ENCODE results near the gene VPS13C. TPM values are rescaled to one million over a fixed set of nuclear protein-coding genes. Genes with fewer than 3 reads are reported as not detected.

The VPS13C gene
- total RNA-seq, 4 donors from 2014 or later = 7.6 to 43.1 (median 18.0) TPM

- H3K4me1 ChIP-seq = no peaks in the 10 kb centered on the region
- H3K9me3 ChIP-seq = no peaks in the 10 kb centered on the region
- no peak overlapping the region for H3K4me3 ChIP-seq
- no peak overlapping the region for H3K27ac ChIP-seq
- 78 to 82% methylated on average over 7 of the region's 7 CpGs for WGBS, 2 donors
- H3K27me3 ChIP-seq = peaks cover 0 to 12% (median 0%) of the 10 kb centered on the region in 4 donors
- intact Hi-C loops (cut with DNase I) = no loop called here
- no peak for DNase-seq
- TF ChIP-seq POLR2A (IDR thresholded peaks at IDR 0.05) = no peak
- TF ChIP-seq, protein P1, sequence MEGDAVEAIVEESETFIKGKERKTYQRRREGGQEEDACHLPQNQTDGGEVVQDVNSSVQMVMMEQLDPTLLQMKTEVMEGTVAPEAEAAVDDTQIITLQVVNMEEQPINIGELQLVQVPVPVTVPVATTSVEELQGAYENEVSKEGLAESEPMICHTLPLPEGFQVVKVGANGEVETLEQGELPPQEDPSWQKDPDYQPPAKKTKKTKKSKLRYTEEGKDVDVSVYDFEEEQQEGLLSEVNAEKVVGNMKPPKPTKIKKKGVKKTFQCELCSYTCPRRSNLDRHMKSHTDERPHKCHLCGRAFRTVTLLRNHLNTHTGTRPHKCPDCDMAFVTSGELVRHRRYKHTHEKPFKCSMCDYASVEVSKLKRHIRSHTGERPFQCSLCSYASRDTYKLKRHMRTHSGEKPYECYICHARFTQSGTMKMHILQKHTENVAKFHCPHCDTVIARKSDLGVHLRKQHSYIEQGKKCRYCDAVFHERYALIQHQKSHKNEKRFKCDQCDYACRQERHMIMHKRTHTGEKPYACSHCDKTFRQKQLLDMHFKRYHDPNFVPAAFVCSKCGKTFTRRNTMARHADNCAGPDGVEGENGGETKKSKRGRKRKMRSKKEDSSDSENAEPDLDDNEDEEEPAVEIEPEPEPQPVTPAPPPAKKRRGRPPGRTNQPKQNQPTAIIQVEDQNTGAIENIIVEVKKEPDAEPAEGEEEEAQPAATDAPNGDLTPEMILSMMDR (IDR thresholded peaks at IDR 0.05) = no peak
- H3K36me3 ChIP-seq = no peaks in the 10 kb centered on the region
These were observed 251.0 kb downstream of the VPS13C start for GRCh38 chr15:61809216-61809615.

GRCh38 chr15:61807281-61807929 lies 252.8 kb downstream of the VPS13C start:
- Histone ChIP-seq H3K27me3 (peaks cover 0 to 12% (median 0%) of the 10 kb centered on the region in 4 donors), H3K36me3 (no peaks in the 10 kb centered on the region), H3K4me1 (no peaks in the 10 kb centered on the region), H3K27ac (no peak overlapping the region), H3K4me3 (no peak overlapping the region), H3K9me3 (no peaks in the 10 kb centered on the region)
- 86 to 89% methylated on average over 14 of the region's 14 CpGs for WGBS, 2 donors
- intact Hi-C loops (cut with DNase I) = no loop called here
- TF ChIP-seq, protein P1 (IDR thresholded peaks at IDR 0.05) = no peak
- no peak for TF ChIP-seq POLR2A (IDR thresholded peaks at IDR 0.05)
- DNase-seq = no peak

Other genes starting within 250 kb of the VPS13C start
- 1 to 10 TPM in 1 of 4 donors, under 1 TPM in 3; 0.18 to 1.8 (median 0.19) TPM for gene C2CD4A, start 6.5 kb upstream of the VPS13C start, total RNA-seq
- under 1 TPM; 0.15 to 0.95 (median 0.43) TPM for gene C2CD4B, start 104.8 kb upstream of the VPS13C start, total RNA-seq

Measured in esophagus squamous epithelium (tissue), 5 donors.